Measurements from ENCODE around the gene KIF23.

KIF23 gene

GRCh38 chr15:69491038-69491505 lies 76.9 kb downstream of the KIF23 start:
- H3K4me3 ChIP-seq (ENCODE audit: low read length): no peak overlapping the region
- TF ChIP-seq ZNF274 (IDR thresholded peaks at IDR 0.05; ENCODE audit: low read depth, low read length): no peak

DNA sequence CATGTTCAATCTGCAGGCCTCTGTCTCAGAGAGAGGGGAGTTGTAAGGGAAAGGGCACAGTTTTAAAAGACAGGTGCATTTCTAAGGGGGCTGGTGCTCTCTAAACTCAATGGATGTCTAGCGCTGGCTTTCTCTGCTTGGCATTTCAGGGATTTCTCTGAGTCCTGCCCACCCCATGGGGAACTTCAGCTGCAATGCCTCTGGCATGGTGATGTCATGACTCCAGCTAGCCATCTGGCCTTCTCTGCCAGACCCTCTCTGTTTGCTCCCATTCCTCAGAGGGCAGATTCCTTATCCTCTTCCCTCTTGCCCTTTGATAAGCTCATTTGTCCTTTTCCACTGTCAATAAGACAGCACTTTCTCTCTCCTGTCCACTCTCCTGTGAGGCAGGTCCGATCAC lies 79.3 kb downstream of the KIF23 start:
- TF ChIP-seq ZNF274 (IDR thresholded peaks at IDR 0.05; ENCODE audit: low read depth, low read length): no peak
- no peak overlapping the region for H3K4me3 ChIP-seq (ENCODE audit: low read length)

DNA sequence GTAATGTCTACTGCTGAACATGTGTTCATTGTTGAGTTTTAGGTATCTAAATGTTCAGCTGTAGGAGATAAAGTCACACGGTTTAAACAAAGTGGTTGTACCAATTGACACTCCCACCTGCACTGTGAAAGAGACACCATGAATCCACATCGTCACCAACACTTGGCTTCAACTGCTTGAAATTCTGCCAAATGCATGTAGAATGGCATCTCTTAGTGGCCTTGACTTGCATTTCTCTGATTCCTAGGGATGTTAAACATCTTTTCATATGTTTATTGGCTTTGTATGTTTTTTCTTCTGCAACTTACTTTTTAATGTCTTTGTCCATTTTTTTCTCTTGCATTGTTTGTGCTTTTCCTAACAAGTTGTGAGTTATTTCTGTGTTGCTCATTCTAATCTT lies 81.9 kb downstream of the KIF23 start:
- no peak for TF ChIP-seq ZNF274 (IDR thresholded peaks at IDR 0.05; ENCODE audit: low read depth, low read length)
- H3K4me3 ChIP-seq (ENCODE audit: low read length): no peak overlapping the region

DNA sequence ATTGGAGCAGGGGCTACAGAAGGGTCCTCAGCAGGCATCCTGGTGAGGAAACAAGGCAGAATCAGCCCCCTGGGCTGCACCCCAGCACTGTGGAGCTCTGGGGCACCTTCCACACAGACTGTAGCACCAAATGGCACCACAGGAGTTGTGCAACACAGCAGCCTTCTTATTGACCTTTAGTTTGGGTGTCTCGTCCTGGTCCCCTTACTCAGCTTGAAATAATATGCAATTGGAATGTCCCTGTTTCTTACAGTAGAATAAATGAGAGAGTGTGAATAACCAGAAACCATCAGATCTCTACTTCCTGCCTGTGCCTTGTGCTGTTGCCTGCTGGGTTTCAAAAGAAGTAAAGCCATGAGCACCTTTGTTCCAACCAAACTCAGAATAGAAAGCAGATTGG lies 82.9 kb downstream of the KIF23 start:
- TF ChIP-seq ZNF274 (IDR thresholded peaks at IDR 0.05; ENCODE audit: low read depth, low read length): no peak
- H3K4me3 ChIP-seq (ENCODE audit: low read length): no peak overlapping the region

GRCh38 chr15:69497667-69498066 lies 83.5 kb downstream of the KIF23 start:
- H3K4me3 ChIP-seq (ENCODE audit: low read length): no peak overlapping the region

More at GRCh38 chr15:69497667-69498066, 83.5 kb downstream of the KIF23 start:
- TF ChIP-seq ZNF274 (IDR thresholded peaks at IDR 0.05; ENCODE audit: low read depth, low read length): no peak
